IPS DF 4.7 (cell line): ENCODE measurements around the gene PGRMC2.
"Not testable (repeated sequence)": the region's sequence is repeated elsewhere in the genome, so short reads cannot be mapped to it uniquely, and the experiment has no call there.

ENCODE experiments used
- DNase-seq: peaks from one replicate; pipeline ENCODE4 v3.0.0-alpha.2; 2013; ENCODE audit warnings: low spot score; ENCODE audit errors: extremely low read depth

The PGRMC2 gene

GRCh38 chr4:128268970-128269369 is 18.6 kb downstream of the PGRMC2 start:
- DNase-seq = no peak

- DNase-seq = no peak
Measured at GRCh38 chr4:128267745-128268144, 19.9 kb downstream of the PGRMC2 start.

- DNase-seq = not testable (repeated sequence)
Measured at GRCh38 chr4:128267171-128267570, 20.4 kb downstream of the PGRMC2 start.

GRCh38 chr4:128265550-128265949 is 22.1 kb downstream of the PGRMC2 start:
- DNase-seq = not testable (repeated sequence)

GRCh38 chr4:128259889-128260288 is 27.7 kb downstream of the PGRMC2 start:
- DNase-seq = not testable (repeated sequence)

GRCh38 chr4:128258166-128258565 is 29.4 kb downstream of the PGRMC2 start:
- DNase-seq = not testable (repeated sequence)

- no peak for DNase-seq
Measured at GRCh38 chr4:128256539-128256938, 31.1 kb downstream of the PGRMC2 start.

GRCh38 chr4:128255906-128256305 is 31.7 kb downstream of the PGRMC2 start:
- DNase-seq = no peak

GRCh38 chr4:128249787-128250668 is 37.6 kb downstream of the PGRMC2 start:
- no peak for DNase-seq

GRCh38 chr4:128247906-128248305 is 39.7 kb downstream of the PGRMC2 start:
- no peak for DNase-seq

GRCh38 chr4:128245391-128245790 is 42.2 kb downstream of the PGRMC2 start:
- DNase-seq = not testable (repeated sequence)

GRCh38 chr4:128244379-128244778 is 43.2 kb downstream of the PGRMC2 start:
- no peak for DNase-seq

- no peak for DNase-seq
Measured at GRCh38 chr4:128242601-128243000, 45.0 kb downstream of the PGRMC2 start.

GRCh38 chr4:128241981-128242380 is 45.6 kb downstream of the PGRMC2 start:
- no peak for DNase-seq

GRCh38 chr4:128241425-128241913 is 46.1 kb downstream of the PGRMC2 start:
- no peak for DNase-seq

GRCh38 chr4:128241019-128241418 is 46.6 kb downstream of the PGRMC2 start:
- DNase-seq = no peak

- DNase-seq = no peak
Measured at GRCh38 chr4:128234836-128235235, 52.8 kb downstream of the PGRMC2 start.

GRCh38 chr4:128232719-128233118 is 54.9 kb downstream of the PGRMC2 start:
- no peak for DNase-seq

GRCh38 chr4:128228845-128229795 is 58.5 kb downstream of the PGRMC2 start:
- DNase-seq = no peak

GRCh38 chr4:128227991-128228571 is 59.5 kb downstream of the PGRMC2 start:
- DNase-seq = no peak

- DNase-seq = no peak
Measured at GRCh38 chr4:128225148-128225547, 62.5 kb downstream of the PGRMC2 start.
